HCT116 (cell line): ENCODE results near the gene TPT1.

Experiments used
- POLR2A ChIP-seq: IDR thresholded peaks from 2 replicates; pipeline ENCODE4 v1.7.0; 2011; ENCODE audit warnings: borderline replicate concordance; ENCODE audit not compliant: insufficient read depth, insufficient read length; ENCODE audit errors: extremely low read depth
- TCF7L2 ChIP-seq: IDR thresholded peaks from 2 replicates; pipeline ENCODE4 v1.7.0; 2011; ENCODE audit warnings: borderline replicate concordance, inconsistent platforms; ENCODE audit not compliant: insufficient read depth, insufficient read length; ENCODE audit errors: extremely low read depth
- ZFX ChIP-seq: fragments of 450-650 bp; IDR thresholded peaks from 2 replicates; pipeline ENCODE4 v1.6.1; 2017
- TF ChIP-seq, protein P1 (sequence below), 3 experiments: fragments of 200-600 bp in 1 of 3; sonication (generic) in 1 of 3; IDR thresholded peaks in 2 of 3; conservative IDR thresholded peaks in 1 of 3; 2 replicates each; pipeline ENCODE4 v1.5.1; 2012 to 2017; ENCODE audit warnings: low read depth in 2 of 3, low read length in 2 of 3, antibody characterized with exemption in 1 of 3, borderline replicate concordance in 1 of 3, control low read depth in 1 of 3, mild to moderate bottlenecking in 1 of 3, mixed read lengths in 1 of 3, mixed run types in 1 of 3, moderate library complexity in 1 of 3; ENCODE audit not compliant: insufficient read depth in 1 of 3

DNA sequence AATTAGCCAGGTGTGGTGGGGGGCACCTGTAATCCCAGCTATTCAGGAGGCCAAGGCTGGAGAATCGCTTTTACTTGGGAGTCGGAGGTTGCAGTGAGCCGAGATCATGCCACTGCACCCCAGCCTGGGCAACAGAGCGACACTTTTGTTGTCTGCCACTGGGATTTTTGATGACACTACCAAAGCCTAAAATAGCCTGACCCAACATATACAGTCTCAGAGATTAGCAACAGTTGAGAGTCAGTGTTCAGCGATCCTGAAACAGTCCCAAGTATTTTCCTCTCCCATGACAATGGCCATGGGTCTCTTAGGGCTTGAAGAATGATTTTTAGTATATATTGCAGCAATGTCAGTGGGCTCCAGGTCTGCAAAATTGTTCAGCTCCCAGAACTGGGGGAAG lies 44.3 kb upstream of the TPT1 start:
- TF ChIP-seq, protein P1, sequence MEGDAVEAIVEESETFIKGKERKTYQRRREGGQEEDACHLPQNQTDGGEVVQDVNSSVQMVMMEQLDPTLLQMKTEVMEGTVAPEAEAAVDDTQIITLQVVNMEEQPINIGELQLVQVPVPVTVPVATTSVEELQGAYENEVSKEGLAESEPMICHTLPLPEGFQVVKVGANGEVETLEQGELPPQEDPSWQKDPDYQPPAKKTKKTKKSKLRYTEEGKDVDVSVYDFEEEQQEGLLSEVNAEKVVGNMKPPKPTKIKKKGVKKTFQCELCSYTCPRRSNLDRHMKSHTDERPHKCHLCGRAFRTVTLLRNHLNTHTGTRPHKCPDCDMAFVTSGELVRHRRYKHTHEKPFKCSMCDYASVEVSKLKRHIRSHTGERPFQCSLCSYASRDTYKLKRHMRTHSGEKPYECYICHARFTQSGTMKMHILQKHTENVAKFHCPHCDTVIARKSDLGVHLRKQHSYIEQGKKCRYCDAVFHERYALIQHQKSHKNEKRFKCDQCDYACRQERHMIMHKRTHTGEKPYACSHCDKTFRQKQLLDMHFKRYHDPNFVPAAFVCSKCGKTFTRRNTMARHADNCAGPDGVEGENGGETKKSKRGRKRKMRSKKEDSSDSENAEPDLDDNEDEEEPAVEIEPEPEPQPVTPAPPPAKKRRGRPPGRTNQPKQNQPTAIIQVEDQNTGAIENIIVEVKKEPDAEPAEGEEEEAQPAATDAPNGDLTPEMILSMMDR (IDR thresholded peaks at IDR 0.05 in 2 of 3, conservative IDR thresholded peaks at IDR 0.05 in 1 of 3; ENCODE audit: borderline replicate concordance in 1 of 3, insufficient read depth in 1 of 3, low read depth in 2 of 3, low read length in 2 of 3): no peak
- TF ChIP-seq POLR2A: no peak
- TF ChIP-seq TCF7L2: no peak
- TF ChIP-seq ZFX: no peak
